ENCODE measurements around the gene SPRED2.

GRCh38 chr2:65373365-65373918 is 59.0 kb downstream of the SPRED2 start:
- TF ChIP-seq, protein P1, sequence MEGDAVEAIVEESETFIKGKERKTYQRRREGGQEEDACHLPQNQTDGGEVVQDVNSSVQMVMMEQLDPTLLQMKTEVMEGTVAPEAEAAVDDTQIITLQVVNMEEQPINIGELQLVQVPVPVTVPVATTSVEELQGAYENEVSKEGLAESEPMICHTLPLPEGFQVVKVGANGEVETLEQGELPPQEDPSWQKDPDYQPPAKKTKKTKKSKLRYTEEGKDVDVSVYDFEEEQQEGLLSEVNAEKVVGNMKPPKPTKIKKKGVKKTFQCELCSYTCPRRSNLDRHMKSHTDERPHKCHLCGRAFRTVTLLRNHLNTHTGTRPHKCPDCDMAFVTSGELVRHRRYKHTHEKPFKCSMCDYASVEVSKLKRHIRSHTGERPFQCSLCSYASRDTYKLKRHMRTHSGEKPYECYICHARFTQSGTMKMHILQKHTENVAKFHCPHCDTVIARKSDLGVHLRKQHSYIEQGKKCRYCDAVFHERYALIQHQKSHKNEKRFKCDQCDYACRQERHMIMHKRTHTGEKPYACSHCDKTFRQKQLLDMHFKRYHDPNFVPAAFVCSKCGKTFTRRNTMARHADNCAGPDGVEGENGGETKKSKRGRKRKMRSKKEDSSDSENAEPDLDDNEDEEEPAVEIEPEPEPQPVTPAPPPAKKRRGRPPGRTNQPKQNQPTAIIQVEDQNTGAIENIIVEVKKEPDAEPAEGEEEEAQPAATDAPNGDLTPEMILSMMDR (IDR thresholded peaks at IDR 0.05) = no peak
- TF ChIP-seq ZFX (IDR thresholded peaks at IDR 0.05; ENCODE audit: borderline replicate concordance) = no peak

All from 22Rv1 (cell line).